ENCODE measurements around the gene MB.
"Not testable (repeated sequence)": the region's sequence is repeated elsewhere in the genome, so short reads cannot be mapped to it uniquely, and the experiment has no call there.

Gene MB

GRCh38 chr22:35624547-35624946, 7.4 kb upstream of the MB start:
- H3K4me3 ChIP-seq (ENCODE audit: low read length): no peak overlapping the region
- TF ChIP-seq CTCF (IDR thresholded peaks at IDR 0.05; ENCODE audit: insufficient read depth, low read depth, low read length, missing control alignments): no peak
- no peak for DNase-seq (ENCODE audit: low read depth)

DNA sequence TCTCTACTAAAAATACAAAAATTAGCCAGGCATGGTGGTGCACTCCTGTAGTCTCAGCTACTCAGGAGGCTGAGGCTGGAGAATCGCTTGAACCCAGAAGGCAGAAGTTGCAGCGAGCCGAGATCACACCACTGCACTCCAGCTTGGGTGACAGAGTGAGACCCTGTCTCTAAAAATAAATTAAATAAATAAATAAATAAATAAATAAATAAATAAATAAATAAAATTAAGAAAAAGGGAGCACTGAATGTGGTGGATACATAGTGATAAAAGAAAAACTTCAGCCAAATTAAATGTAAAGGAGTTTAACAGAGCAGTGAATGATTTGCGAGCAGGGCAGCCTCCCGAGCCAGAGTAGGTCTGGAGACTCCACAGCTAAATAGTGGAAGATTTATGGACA, 6.8 kb upstream of the MB start:
- not testable (repeated sequence) for H3K4me3 ChIP-seq (ENCODE audit: low read length); DNase-seq (ENCODE audit: low read depth)

- DNase-seq (ENCODE audit: low read depth): no peak
- TF ChIP-seq CTCF (IDR thresholded peaks at IDR 0.05; ENCODE audit: insufficient read depth, low read depth, low read length, missing control alignments): no peak
- H3K4me3 ChIP-seq (ENCODE audit: low read length): no peak overlapping the region
Observed at GRCh38 chr22:35622191-35622913, 5.2 kb upstream of the MB start.

GRCh38 chr22:35621451-35621850, 4.3 kb upstream of the MB start:
- no peak overlapping the region for H3K4me3 ChIP-seq (ENCODE audit: low read length)
- no peak for TF ChIP-seq CTCF (IDR thresholded peaks at IDR 0.05; ENCODE audit: insufficient read depth, low read depth, low read length, missing control alignments)
- no peak for DNase-seq (ENCODE audit: low read depth)

DNA sequence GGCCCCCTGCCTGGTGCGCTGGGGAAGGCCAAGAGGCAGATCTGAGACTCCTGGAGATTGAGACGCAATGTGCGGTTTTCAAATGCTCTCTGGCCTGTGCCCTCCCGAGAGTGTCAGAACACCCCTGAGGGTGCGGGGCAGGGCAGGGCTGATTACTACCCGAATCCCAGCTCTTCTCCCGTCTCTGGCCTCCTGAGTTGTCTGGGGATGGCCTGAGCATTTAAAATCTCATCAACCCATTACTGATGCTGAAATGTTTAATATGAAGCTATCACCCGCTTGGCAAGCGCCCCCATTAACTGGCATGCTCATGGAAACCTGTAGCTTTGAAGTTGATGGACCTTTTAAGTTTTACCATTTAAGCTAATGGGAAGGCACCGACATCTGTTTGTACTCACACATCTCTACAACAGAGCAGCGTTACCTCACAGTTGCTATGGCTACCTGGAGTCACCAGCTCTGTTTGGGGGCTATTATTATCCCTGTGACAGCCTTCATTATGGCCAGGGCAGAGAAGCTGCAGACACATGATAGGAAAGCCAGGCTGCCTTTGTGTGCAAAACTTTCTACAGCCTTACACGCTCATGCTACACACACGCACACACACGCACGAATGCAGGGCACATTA, 3.6 kb upstream of the MB start:
- no peak overlapping the region for H3K4me3 ChIP-seq (ENCODE audit: low read length)
- no peak for TF ChIP-seq CTCF (IDR thresholded peaks at IDR 0.05; ENCODE audit: insufficient read depth, low read depth, low read length, missing control alignments)
- no peak for DNase-seq (ENCODE audit: low read depth)

GRCh38 chr22:35619336-35620094, 2.4 kb upstream of the MB start:
- DNase-seq (ENCODE audit: low read depth): no peak
- no peak for TF ChIP-seq CTCF (IDR thresholded peaks at IDR 0.05; ENCODE audit: insufficient read depth, low read depth, low read length, missing control alignments)
- H3K4me3 ChIP-seq (ENCODE audit: low read length): no peak overlapping the region

DNA sequence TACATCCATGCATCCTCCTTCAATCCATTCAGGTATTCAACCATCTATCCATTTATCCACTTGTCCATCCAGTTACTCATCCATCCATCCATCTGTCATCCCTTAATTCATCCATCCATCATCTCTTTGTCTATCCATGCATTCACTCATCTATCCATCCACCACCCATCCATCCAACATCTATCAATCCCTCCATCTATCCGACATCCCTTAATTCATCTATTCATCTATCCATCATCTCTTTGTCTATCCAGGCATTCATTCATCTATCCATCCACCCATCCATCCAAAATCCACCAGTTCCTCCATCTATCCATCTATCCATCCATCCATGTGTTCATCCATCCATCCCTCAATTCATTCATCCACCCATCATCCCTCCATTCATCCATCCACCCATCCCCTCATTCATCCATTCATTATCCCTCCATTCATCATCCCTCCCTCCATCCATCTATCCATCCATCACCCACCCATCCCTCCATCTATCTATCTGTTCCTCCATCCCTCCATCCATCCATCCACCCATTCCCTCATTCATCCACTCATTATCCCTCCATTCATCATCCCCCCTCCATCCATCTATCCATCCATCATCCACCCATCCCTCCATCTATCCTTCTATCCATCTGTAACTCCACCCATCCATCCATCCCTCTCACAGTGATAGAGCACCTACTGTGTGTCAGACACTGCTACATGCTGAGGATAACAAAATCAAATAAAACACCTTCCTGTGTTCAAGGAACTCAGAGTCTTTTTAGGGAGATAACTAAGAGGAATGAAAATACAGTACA, 1.5 kb upstream of the MB start:
- H3K4me3 ChIP-seq (ENCODE audit: low read length): no peak overlapping the region
- no peak for DNase-seq (ENCODE audit: low read depth)
- no peak for TF ChIP-seq CTCF (IDR thresholded peaks at IDR 0.05; ENCODE audit: insufficient read depth, low read depth, low read length, missing control alignments)

Measured in epithelial cell of esophagus (primary cell).